OCI-LY1 (cell line): ENCODE measurements around the gene COP1.

Experiments used
- H2AFZ ChIP-seq: fragments of 200-600 bp; sonication (generic), shearing (Covaris generic); 2 replicates; pipeline ENCODE4 v1.6.0; 2014; ENCODE audit warnings: antibody characterized with exemption, mild to moderate bottlenecking, low read length
- H3F3A ChIP-seq: fragments of 200-600 bp; sonication (generic), shearing (Covaris generic); 2 replicates; pipeline ENCODE4 v1.6.0; 2014; ENCODE audit warnings: mild to moderate bottlenecking, antibody characterized with exemption, low read length, moderate library complexity; ENCODE audit not compliant: insufficient read depth
- H3K27ac ChIP-seq: fragments of 200-600 bp; sonication (generic); 2 replicates; pipeline ENCODE4 v1.5.1; 2014; ENCODE audit warnings: low read length, mixed run types, mild to moderate bottlenecking, low read depth; ENCODE audit not compliant: poor library complexity, severe bottlenecking
- H3K27me3 ChIP-seq: fragments of 200-600 bp; sonication (generic); 2 replicates; pipeline ENCODE4 v1.6.0; 2014; ENCODE audit warnings: antibody characterized with exemption, mild to moderate bottlenecking, low read length, moderate library complexity; ENCODE audit not compliant: insufficient read depth
- H3K36me3 ChIP-seq: fragments of 200-600 bp; sonication (generic); 2 replicates; pipeline ENCODE4 v1.6.1; 2014; ENCODE audit warnings: mild to moderate bottlenecking, antibody characterized with exemption, low read length, moderate library complexity, mixed read lengths; ENCODE audit not compliant: insufficient read depth
- H3K4me1 ChIP-seq: fragments of 200-600 bp; sonication (generic); 2 replicates; pipeline ENCODE4 v1.5.1; 2014; ENCODE audit warnings: mild to moderate bottlenecking, low read length, moderate library complexity; ENCODE audit not compliant: insufficient read depth, severe bottlenecking
- H3K4me2 ChIP-seq: fragments of 200-600 bp; sonication (generic), shearing (Covaris generic); 2 replicates; pipeline ENCODE4 v1.6.1; 2014; ENCODE audit warnings: low read length
- H3K4me3 ChIP-seq: fragments of 200-600 bp; sonication (generic); 2 replicates; pipeline ENCODE4 v1.5.1; 2014; ENCODE audit warnings: low read length, low read depth, mild to moderate bottlenecking, mixed read lengths; ENCODE audit not compliant: poor library complexity, severe bottlenecking
- H3K79me2 ChIP-seq: fragments of 200-600 bp; shearing (Covaris generic); 2 replicates; pipeline ENCODE4 v1.6.1; 2016; ENCODE audit warnings: mixed run types, low read length, mixed read lengths; ENCODE audit not compliant: insufficient read depth
- H3K9ac ChIP-seq: fragments of 200-600 bp; sonication (generic), shearing (Covaris generic); 2 replicates; pipeline ENCODE4 v1.6.1; 2014; ENCODE audit warnings: mild to moderate bottlenecking, low read length, mixed read lengths
- H3K9me2 ChIP-seq: fragments of 200-600 bp; sonication (generic), shearing (Covaris generic); 2 replicates; pipeline ENCODE4 v1.6.1; 2014; ENCODE audit warnings: low read depth, mild to moderate bottlenecking, low read length, mixed read lengths
- H3K9me3 ChIP-seq: fragments of 200-600 bp; shearing (Covaris generic); 2 replicates; pipeline ENCODE4 v1.6.1; 2014; ENCODE audit warnings: low read length, mixed read lengths
- H4K20me1 ChIP-seq: fragments of 200-600 bp; sonication (generic), shearing (Covaris generic); 2 replicates; pipeline ENCODE4 v1.6.0; 2016; ENCODE audit warnings: mild to moderate bottlenecking, low read length; ENCODE audit not compliant: insufficient read depth
- EZH2 ChIP-seq: fragments of 200-600 bp; sonication (generic), shearing (Covaris generic); IDR thresholded peaks from 2 replicates; pipeline ENCODE4 v1.8.0; 2017; ENCODE audit warnings: borderline replicate concordance, mixed run types, mild to moderate bottlenecking, antibody characterized with exemption, low read length, moderate library complexity, mixed read lengths
- TF ChIP-seq, protein P1 (sequence below): fragments of 200-600 bp; sonication (generic), shearing (Covaris generic); IDR thresholded peaks from 2 replicates; pipeline ENCODE4 v1.5.1; 2017; ENCODE audit warnings: mild to moderate bottlenecking, antibody characterized with exemption, low read length, moderate library complexity, mixed read lengths

COP1 gene

DNA sequence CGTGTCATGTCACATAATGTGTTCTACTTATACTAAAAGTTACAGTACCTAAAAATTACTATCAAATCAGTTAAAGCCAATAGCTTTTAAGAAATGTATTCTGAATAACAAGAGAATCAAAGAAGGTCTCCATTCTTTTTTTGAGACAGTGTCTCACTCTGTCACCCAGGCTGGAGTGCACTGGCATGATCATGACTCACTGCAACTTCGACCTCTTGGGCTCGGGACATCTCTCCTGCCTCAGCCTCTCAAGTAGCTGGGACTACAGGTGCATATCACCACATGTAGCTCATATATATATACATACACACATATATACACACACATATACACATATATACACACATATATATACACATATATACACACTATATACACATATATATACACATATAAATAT, 20.1 kb downstream of the COP1 start:
- peak overlapping the region; percentile 8; the same call in 1 of the 2 replicates for H3K4me2 ChIP-seq
- H3K36me3 ChIP-seq, result peaks cover 19% of the 10 kb centered on the region; the same call in 1 of the 2 replicates
- no peak overlapping the region for H3K9ac ChIP-seq
- 0 out of 2 replicates have a peak, but pooled peaks cover 2% of the 10 kb centered on the region for H3K9me3 ChIP-seq
- H3K9me2 ChIP-seq, result no peaks in the 10 kb centered on the region
- H3K4me1 ChIP-seq, result peaks cover 12% of the 10 kb centered on the region
- no peak overlapping the region for H3K4me3 ChIP-seq
- no peak overlapping the region for H3K27ac ChIP-seq
- TF ChIP-seq, protein P1, sequence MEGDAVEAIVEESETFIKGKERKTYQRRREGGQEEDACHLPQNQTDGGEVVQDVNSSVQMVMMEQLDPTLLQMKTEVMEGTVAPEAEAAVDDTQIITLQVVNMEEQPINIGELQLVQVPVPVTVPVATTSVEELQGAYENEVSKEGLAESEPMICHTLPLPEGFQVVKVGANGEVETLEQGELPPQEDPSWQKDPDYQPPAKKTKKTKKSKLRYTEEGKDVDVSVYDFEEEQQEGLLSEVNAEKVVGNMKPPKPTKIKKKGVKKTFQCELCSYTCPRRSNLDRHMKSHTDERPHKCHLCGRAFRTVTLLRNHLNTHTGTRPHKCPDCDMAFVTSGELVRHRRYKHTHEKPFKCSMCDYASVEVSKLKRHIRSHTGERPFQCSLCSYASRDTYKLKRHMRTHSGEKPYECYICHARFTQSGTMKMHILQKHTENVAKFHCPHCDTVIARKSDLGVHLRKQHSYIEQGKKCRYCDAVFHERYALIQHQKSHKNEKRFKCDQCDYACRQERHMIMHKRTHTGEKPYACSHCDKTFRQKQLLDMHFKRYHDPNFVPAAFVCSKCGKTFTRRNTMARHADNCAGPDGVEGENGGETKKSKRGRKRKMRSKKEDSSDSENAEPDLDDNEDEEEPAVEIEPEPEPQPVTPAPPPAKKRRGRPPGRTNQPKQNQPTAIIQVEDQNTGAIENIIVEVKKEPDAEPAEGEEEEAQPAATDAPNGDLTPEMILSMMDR, result no peak
- no peak for TF ChIP-seq EZH2
- H3K27me3 ChIP-seq, result no peaks in the 10 kb centered on the region
- no peak overlapping the region for H2AFZ ChIP-seq
- H3K79me2 ChIP-seq, result peaks cover 87% of the 10 kb centered on the region
- no peaks in the 10 kb centered on the region for H4K20me1 ChIP-seq
- H3F3A ChIP-seq, result no peaks in the 10 kb centered on the region

DNA sequence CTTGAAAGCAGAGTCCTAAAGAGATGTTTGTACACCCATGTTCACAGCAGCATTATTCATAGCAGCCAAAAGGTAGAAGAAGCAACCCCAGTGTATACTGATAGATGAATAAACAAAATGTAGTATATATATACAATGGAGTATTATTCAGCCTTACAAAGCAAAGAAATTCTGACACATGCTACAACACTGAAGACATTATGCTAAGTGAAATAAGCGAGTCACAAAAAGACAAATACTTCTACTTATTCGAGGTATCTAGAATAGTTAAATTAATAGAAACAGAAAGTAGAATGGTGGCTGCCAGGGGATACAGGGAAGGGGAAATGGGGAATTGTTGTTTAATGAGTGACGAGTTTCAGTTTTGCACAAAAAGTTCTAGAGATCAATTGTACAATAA, 23.5 kb downstream of the COP1 start:
- H3K36me3 ChIP-seq, result peaks cover 33% of the 10 kb centered on the region; the same call in 1 of the 2 replicates

DNA sequence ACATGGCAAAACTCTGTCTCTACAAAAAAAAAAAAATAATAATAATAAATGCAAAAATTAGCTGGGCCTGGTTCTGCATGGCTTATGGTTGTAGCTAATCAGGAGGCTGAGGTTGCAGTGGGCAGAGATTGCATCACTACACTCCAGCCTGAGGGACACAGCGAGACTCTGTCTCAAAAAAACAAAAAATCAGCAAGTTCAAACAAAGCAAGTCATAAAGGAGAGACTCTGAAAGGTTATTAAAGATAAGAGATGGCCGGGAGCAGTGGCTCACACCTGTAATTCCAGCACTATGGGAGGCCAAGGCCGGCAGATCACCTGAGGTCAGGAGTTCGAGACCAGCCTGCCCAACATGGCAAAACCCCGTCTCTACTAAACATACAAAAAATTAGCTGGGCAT, 28.8 kb downstream of the COP1 start:
- peaks cover 60% of the 10 kb centered on the region for H3K36me3 ChIP-seq

More for the DNA sequence above, 23.5 kb downstream of the COP1 start:
- Histone ChIP-seq H4K20me1 (no peaks in the 10 kb centered on the region), H3K4me1 (peaks cover 26% of the 10 kb centered on the region), H3K79me2 (peaks cover 53% of the 10 kb centered on the region), H3K4me3 (no peak overlapping the region), H3K9me3 (0 out of 2 replicates have a peak, but pooled peaks cover under 1% of the 10 kb centered on the region), H3K4me2 (no peak overlapping the region), H2AFZ (no peak overlapping the region), H3F3A (no peaks in the 10 kb centered on the region), H3K27ac (no peak overlapping the region), H3K9me2 (no peaks in the 10 kb centered on the region), H3K9ac (no peak overlapping the region), H3K27me3 (no peaks in the 10 kb centered on the region)
- no peak for TF ChIP-seq EZH2
- TF ChIP-seq, protein P1, result no peak

More for the DNA sequence above, 28.8 kb downstream of the COP1 start:
- Histone ChIP-seq H3F3A (no peaks in the 10 kb centered on the region), H3K4me2 (no peak overlapping the region), H3K4me1 (peaks cover 29% of the 10 kb centered on the region), H4K20me1 (no peaks in the 10 kb centered on the region), H3K27me3 (no peaks in the 10 kb centered on the region), H2AFZ (no peak overlapping the region), H3K79me2 (peaks cover 26% of the 10 kb centered on the region; the same call in 1 of the 2 replicates), H3K9ac (no peak overlapping the region), H3K9me2 (no peaks in the 10 kb centered on the region), H3K27ac (peak overlapping the region; percentile 80), H3K4me3 (no peak overlapping the region), H3K9me3 (no peaks in the 10 kb centered on the region)
- TF ChIP-seq, protein P1, result no peak
- no peak for TF ChIP-seq EZH2
